HUES64 (cell line): Measurements from ENCODE around the gene ABCC6. TPM values are rescaled to one million over a fixed set of nuclear protein-coding genes. Genes with fewer than 3 reads are reported as not detected.
"Not testable (repeated sequence)": the region's sequence is repeated elsewhere in the genome, so short reads cannot be mapped to it uniquely, and the experiment has no call there.

Experiments
- H3K27ac ChIP-seq: 2 replicates; pipeline ENCODE4 v1.7.0; 2013; ENCODE audit warnings: low read depth, low read length, inconsistent platforms
- H3K27me3 ChIP-seq: 2 replicates; pipeline ENCODE4 v1.6.1; 2013; ENCODE audit warnings: mild to moderate bottlenecking, low read length; ENCODE audit not compliant: insufficient read depth
- H3K36me3 ChIP-seq: 2 replicates; pipeline ENCODE4 v1.6.1; 2013; ENCODE audit warnings: mild to moderate bottlenecking, low read length; ENCODE audit not compliant: insufficient read depth
- H3K4me1 ChIP-seq: 2 replicates; pipeline ENCODE4 v1.6.1; 2013; ENCODE audit warnings: mild to moderate bottlenecking, low read length, moderate library complexity; ENCODE audit not compliant: insufficient read depth
- H3K4me3 ChIP-seq: 2 replicates; pipeline ENCODE4 v1.5.1; 2013; ENCODE audit warnings: mild to moderate bottlenecking, low read length, moderate library complexity
- H3K9ac ChIP-seq: 2 replicates; pipeline ENCODE4 v1.6.1; 2013; ENCODE audit warnings: mild to moderate bottlenecking, low read depth, low read length
- H3K9me3 ChIP-seq: 2 replicates; pipeline ENCODE4 v1.6.1; 2013; ENCODE audit warnings: low read depth, low read length; ENCODE audit not compliant: insufficient read depth
- WGBS: fragments of 150-250, 120-280 bp; methylation state at CpG from one replicate; pipeline ENCODE4 v1.1.7; 2013; ENCODE audit warnings: missing lambda C conversion rate; 5-methylcytosine and 5-hydroxymethylcytosine counted together
- polyA plus RNA-seq, 2 experiments: library from polyadenylated mRNA; stranded (reverse); fragments of 50-300 nt; gene quantifications; one replicate each; pipeline ENCODE4 v1.2.3, GENCODE V29; 2013

The ABCC6 gene
- polyA plus RNA-seq (2013, experiment 1 of 2) = 1.2 TPM
- 2.9 TPM for polyA plus RNA-seq (2013, experiment 2 of 2)

DNA sequence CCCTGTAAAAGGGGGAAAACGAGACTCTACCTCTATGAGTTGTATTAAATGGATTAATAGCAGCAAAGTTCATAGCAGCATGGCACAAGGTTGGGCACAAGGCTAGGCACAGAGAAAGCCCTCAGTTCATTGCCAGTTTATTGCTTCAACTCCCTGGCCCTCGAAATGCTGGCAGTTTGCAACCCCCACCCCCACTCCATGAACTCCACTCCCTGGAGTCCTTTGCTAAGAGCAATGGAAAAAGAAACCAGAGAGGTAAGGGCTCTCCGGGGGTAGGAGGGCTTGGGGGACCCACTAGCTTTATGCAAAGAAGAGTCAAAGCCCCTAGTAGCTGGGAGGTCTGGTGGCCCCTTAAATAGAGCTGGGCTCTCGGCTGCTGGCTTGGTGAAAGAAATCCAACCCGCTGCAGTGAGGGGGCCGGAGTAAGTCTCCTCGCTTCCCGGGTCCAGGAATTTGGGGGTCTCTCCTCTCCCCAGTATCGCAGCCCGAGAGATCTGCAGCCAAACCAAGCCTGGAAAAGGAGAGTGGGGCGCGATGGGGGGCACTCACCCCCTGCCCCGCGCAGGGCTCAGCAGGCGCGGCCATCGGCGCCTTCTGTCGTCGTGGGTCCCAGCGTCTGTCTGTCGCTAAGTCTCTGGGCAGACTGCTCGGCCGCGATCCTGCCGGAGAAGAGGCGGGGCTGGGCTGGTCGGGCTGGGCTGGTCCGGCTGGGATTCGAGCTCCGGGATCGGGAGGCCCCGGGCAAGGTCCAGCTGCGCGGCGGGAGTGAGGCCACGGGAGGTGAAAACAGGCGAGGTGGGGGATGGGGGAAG, at the start of gene ABCC6:
ABCC6 (minus strand) TSS at position 645 of the 812 bp plus-strand sequence; CDS start at position 585, 60 bp downstream.
- peak within 1 kb of the TSS; percentile 39 for H3K4me3 ChIP-seq
- not testable (repeated sequence) for H3K9ac ChIP-seq
- WGBS = 2% methylated on average over 12 of the region's 38 CpGs

DNA sequence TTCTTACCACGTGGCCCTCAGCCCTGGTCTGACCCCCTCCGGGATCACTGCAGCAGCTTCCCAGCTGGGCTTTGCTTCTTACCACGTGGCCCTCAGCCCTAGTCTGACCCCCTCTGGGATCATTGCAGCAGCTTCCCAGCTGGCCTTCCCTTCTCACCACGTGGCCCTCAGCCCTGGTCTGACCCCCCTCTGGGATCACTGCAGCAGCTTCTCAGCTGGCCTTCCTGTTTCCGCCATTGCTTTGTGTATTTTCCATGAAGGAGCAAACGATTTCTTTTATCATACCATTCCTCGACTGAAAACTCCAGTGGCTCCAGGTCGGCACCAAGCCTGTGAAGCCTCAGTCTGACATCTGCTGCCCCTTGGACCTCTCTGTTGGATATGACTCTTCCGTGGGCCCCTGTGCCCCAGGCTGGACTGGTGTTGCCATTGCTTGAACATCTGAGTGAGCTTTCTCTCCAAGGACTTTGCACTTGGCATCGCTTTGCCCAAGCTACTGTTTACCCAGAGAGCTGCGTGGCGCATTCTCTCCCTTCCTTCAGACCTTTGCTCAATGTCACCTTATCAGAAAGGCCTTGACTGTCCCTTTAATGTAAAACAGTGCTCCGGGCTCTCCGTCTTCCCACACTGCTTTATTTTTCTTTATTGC, 49.4 kb upstream of the ABCC6 start:
- WGBS = no CpG with 5 or more reads among the region's 14 CpGs
- not testable (repeated sequence) for H3K4me3 ChIP-seq, H3K9ac ChIP-seq, H3K27ac ChIP-seq, H3K27me3 ChIP-seq, H3K9me3 ChIP-seq, H3K36me3 ChIP-seq, H3K4me1 ChIP-seq

More for the DNA sequence above, at the start of gene ABCC6:
- not testable (repeated sequence) for H3K36me3 ChIP-seq, H3K9me3 ChIP-seq, H3K27ac ChIP-seq, H3K27me3 ChIP-seq, H3K4me1 ChIP-seq

DNA sequence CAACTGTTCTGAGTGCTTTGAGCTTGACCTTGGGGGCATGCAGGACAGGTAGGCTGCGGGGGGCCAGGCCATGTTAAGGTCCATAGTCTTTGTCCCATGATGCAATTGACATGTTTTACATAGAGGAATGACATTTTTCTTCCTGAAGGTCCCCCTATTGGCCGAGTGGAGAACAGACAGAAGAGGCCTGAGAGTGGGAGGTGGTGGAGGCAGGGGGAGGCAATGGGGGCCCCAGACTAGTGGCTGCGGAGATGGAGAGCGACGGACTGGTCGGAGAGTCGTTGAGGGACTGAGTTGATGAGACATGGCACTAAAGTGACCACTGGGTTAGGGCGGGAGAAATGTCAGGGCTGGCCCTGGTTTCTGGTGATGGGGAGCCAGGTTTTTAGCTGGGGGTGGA, 48.4 kb upstream of the ABCC6 start:
- no CpG with 5 or more reads among the region's 8 CpGs for WGBS
- H3K9ac ChIP-seq, H3K27me3 ChIP-seq, H3K9me3 ChIP-seq, H3K4me1 ChIP-seq, H3K4me3 ChIP-seq, H3K36me3 ChIP-seq, H3K27ac ChIP-seq: not testable (repeated sequence)

DNA sequence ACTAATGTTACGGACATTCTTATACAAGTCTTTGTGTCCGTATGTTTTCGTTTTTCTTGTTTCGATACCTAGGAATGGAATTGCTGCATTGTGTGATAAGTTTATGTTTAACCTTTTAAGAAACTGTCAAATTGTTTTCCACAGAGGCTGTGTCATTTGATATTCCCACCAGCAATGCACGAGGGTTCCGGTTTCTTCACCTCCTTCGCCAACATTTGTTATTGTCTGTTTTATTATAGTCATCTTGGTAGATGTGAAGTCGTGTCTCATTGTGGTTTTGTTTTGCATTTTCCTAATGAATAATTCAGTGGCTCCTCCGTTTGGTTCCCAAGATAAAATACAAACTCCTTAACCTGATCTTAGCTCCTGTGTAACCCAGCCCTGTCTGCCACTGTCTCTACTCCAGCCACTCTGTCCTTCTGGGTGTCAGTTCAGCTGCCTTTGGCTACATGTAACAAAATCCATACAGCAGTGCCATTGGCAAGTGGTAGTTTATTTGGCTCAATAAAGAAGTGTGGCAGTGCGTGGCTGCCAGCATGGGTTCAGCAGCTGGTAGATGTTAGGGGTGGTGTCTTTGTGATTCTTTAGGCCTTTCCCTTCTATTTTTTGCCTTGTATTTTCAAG, 45.0 kb upstream of the ABCC6 start:
- H3K4me3 ChIP-seq, H3K9ac ChIP-seq, H3K4me1 ChIP-seq, H3K9me3 ChIP-seq, H3K27ac ChIP-seq, H3K36me3 ChIP-seq, H3K27me3 ChIP-seq: not testable (repeated sequence)
- 94% methylated on average over 4 of the region's 10 CpGs for WGBS

DNA sequence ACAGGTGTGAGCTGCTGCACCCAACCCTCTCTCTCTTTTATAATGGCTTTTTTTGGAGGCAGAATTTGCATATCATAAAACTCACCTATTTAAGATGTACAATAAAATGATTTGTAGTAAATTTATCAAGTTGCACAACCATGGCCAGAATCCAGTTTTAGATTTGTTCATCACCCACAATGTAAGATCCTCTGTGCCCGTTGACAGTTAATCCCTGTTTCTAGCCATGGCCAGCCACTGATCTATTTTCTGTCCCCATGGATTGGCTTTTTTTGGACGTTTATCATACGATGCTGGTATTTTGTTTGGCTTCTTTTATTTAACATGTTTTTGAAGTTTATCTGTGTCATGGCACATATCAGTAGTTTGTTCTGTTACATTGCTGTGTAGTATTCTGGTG, 44.4 kb upstream of the ABCC6 start:
- H3K9ac ChIP-seq, H3K27me3 ChIP-seq, H3K4me3 ChIP-seq, H3K4me1 ChIP-seq, H3K27ac ChIP-seq, H3K9me3 ChIP-seq: not testable (repeated sequence)
- WGBS = no CpG with 5 or more reads among the region's 3 CpGs
- H3K36me3 ChIP-seq = peaks cover 10% of the 10 kb centered on the region

DNA sequence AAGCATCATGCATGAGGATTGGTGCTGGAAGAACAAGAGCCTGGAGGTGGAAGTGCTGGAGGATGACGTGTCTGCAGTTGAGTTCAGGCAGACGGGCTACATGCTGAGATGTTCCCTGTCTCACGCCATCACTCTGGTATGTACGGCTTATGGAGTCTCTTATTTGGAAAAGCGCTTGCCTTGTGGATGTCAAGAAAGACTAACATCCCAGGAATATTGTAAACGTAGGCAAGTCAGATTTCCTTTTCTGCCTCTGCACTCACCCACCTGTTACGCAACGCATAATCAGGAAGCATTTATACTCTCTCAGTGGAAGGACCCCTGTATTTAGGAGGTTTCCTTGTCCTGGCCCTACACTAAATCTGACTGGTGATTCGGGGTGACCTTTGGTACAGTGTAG, 41.8 kb upstream of the ABCC6 start:
- H3K4me3 ChIP-seq, H3K4me1 ChIP-seq, H3K27me3 ChIP-seq, H3K27ac ChIP-seq, H3K9me3 ChIP-seq, H3K9ac ChIP-seq: not testable (repeated sequence)
- peaks cover 10% of the 10 kb centered on the region for H3K36me3 ChIP-seq
- 95% methylated on average over 6 of the region's 9 CpGs for WGBS

DNA sequence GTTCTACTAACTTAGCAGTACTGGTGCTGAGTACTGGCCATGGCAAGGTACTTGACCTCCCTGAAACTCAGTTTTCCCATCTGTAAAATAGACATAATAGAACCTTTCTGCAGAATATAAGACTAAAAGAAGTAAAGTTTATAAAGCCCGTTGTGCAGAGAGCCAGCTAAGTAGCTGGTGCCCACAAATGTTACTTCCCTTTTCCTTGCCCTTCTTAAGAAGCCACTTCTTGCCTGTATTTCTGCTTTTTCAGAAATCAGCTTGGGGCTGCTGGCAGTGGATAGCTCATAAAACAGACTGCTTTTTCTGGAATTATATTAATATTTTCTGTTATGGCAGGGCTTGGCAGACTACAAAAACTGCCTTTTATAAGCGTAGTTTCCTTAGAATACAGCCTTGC, 40.7 kb upstream of the ABCC6 start:
- H3K4me1 ChIP-seq, H3K9me3 ChIP-seq, H3K27me3 ChIP-seq, H3K27ac ChIP-seq, H3K9ac ChIP-seq, H3K4me3 ChIP-seq: not testable (repeated sequence)
- WGBS = no CpG with 5 or more reads among the region's 2 CpGs
- peaks cover 10% of the 10 kb centered on the region for H3K36me3 ChIP-seq

DNA sequence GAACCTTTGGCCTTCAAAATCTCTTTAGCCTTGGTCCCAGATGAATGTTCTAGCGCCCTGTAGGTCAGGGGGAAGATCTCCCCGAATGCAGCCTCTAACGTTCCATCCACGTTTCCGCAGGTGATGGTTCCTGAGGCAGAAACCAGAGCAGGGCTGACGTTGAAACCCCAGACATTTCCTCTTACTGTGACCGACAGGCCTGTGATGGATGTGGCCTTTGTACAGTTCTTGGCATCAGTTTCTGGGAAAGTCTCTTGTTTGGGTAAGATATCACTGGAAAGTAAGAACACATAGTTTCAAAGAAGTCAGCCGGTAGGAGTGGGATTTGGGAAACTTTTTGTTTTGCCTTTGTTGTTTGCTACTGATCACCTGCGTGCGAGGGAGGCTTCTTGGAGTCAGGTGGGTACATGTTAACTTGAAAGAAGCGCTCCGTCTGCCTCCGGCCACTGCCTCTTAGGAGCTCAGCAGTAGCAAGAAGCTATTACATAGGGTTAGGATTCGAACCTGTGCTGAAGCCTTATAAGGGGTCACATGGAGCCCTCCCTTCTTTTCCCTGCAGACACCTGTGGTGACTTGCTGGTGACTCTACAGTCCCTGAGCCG, 39.8 kb upstream of the ABCC6 start:
- H3K27me3 ChIP-seq, H3K27ac ChIP-seq, H3K9me3 ChIP-seq, H3K36me3 ChIP-seq, H3K9ac ChIP-seq, H3K4me3 ChIP-seq, H3K4me1 ChIP-seq: not testable (repeated sequence)
- WGBS = 95% methylated on average over 6 of the region's 15 CpGs

DNA sequence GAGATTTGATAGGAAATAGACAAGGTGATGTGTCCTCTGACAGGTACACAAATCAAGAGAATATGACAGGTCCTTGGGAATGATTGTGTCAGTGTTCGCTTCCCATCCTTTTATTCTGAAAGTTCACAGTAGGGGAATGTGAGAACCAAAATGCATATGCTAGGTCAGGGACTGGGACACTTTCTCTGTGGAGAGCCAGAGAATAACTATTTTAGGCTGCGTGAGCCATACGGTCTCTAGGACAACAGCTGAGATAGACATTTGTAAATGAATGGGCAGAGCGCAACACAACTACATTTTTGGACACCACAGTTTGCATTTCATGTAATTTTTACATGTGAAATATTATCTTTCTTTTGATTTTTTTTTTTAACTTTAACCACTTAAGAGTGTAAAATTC, 36.7 kb upstream of the ABCC6 start:
- WGBS = no CpG with 5 or more reads among the region's 4 CpGs
- not testable (repeated sequence) for H3K4me1 ChIP-seq, H3K4me3 ChIP-seq, H3K36me3 ChIP-seq, H3K9me3 ChIP-seq, H3K27me3 ChIP-seq, H3K9ac ChIP-seq, H3K27ac ChIP-seq

DNA sequence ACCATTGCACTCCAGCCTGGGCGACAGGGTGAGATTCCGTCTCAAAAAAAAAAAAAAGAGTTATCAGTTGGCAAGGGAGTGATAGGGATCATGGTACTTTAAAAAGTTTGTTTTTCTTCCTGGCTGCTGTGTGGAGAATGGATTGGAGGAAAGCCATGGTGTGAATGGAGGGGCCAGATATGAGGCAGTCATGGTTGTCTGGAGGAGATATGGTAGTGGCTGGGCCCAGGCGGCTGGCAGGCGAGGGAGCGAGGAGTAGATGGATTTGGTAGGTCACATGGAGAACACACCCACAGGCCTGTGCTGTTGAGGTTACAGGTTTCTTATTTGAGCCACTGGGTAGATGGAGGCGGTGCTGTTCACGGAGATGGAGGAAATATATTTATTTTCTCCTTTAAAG, 35.5 kb upstream of the ABCC6 start:
- not testable (repeated sequence) for H3K27ac ChIP-seq, H3K4me1 ChIP-seq, H3K9ac ChIP-seq, H3K4me3 ChIP-seq, H3K9me3 ChIP-seq, H3K36me3 ChIP-seq, H3K27me3 ChIP-seq
- 91% methylated on average over 2 of the region's 7 CpGs for WGBS

DNA sequence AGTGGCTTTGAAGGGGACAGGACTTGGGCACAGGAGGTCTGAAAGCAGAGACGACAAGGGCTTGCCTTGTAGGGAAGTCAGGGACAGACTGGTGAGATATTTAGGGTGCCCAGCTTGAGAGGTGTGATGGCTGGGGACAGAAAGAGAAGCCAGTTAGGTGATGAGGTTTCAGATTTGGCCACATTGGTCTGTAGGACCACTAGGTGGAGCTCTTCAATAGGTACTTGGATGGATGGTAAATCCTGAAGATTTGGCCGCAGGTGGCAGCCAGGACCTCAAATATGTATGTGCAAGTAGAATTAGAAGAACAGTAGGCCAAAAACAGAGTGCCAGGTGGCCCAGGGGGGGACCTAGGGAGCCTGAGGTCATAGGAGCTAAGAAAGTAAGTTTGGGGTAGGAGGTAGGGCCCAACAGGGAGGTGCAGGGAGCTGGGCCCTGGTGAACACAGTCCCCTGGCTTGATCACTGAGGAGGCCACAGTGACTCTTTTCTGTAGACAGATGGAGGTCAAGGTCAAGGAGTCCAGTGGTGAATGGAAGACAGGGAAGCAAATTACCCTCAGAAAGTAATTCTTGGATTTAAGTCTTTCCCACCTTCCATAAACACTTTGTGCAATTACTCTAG, 34.1 kb upstream of the ABCC6 start:
- H3K9ac ChIP-seq, H3K4me3 ChIP-seq, H3K9me3 ChIP-seq, H3K27me3 ChIP-seq, H3K36me3 ChIP-seq, H3K27ac ChIP-seq, H3K4me1 ChIP-seq: not testable (repeated sequence)
- 74% methylated on average over 2 of the region's 2 CpGs for WGBS
